Stimulated activated CD8-positive, alpha-beta memory T cell treated with anti-CD3 and anti-CD28 coated beads, Interleukin-12 subunit alpha, Interleukin-12 subunit beta, amount 100 ng/mL, for 4 hours (primary cell): ENCODE data around the gene GGNBP2.
A peak's percentile ranks its signal among the peaks of the same experiment; 100 is the strongest.
"Not testable (repeated sequence)": the region's sequence is repeated elsewhere in the genome, so short reads cannot be mapped to it uniquely, and the experiment has no call there.

Source experiments
- DNase-seq: peaks from one replicate; pipeline ENCODE4 v3.0.0-alpha.2; 2020; ENCODE audit warnings: low read depth

GGNBP2 gene

GRCh38 chr17:36602030-36602748, 57.5 kb downstream of the GGNBP2 start:
- no peak for DNase-seq

- DNase-seq, result peak; percentile 44
Measured at GRCh38 chr17:36602924-36603384, 58.2 kb downstream of the GGNBP2 start.

GRCh38 chr17:36605028-36605427, 60.3 kb downstream of the GGNBP2 start:
- DNase-seq, result not testable (repeated sequence)

- no peak for DNase-seq
Measured at GRCh38 chr17:36608280-36608679, 63.6 kb downstream of the GGNBP2 start.

DNA sequence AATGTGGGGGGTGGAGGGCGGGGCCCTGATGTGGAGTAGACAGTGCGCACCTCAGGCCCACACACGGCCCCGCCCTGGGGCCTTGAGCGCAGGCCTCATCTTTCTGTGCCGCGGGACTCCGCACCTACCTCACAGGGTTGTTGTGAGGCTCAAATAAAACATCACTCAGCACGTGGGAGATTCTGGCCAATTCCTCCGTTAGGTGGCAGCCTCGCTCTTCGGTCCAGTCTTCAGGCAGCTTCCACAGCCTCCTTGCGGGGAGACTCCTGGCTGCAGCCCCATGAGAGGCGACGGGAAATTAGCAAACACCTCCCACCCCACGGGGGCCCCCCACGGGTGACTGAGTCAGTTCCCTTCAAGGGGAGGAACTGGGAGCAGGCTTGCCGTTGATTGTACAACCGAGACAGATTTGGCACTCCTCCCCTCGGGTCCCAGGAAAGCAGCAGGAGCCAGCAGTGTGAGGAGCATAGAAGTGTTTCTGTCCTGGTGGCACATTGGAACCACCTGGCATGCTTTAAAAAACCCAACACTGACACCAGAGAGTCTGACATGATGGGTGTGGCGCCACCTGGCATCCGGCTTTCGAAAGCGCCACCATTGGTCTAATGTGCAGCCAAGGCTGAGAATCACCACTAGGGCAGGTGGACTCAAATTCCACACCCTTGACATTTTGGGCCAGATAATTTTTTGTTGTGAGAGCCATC, 64.2 kb downstream of the GGNBP2 start:
- DNase-seq, result no peak

- DNase-seq, result no peak
Measured at GRCh38 chr17:36609498-36609862, 64.8 kb downstream of the GGNBP2 start.

- DNase-seq, result no peak
Measured at GRCh38 chr17:36610474-36610873, 65.8 kb downstream of the GGNBP2 start.

DNA sequence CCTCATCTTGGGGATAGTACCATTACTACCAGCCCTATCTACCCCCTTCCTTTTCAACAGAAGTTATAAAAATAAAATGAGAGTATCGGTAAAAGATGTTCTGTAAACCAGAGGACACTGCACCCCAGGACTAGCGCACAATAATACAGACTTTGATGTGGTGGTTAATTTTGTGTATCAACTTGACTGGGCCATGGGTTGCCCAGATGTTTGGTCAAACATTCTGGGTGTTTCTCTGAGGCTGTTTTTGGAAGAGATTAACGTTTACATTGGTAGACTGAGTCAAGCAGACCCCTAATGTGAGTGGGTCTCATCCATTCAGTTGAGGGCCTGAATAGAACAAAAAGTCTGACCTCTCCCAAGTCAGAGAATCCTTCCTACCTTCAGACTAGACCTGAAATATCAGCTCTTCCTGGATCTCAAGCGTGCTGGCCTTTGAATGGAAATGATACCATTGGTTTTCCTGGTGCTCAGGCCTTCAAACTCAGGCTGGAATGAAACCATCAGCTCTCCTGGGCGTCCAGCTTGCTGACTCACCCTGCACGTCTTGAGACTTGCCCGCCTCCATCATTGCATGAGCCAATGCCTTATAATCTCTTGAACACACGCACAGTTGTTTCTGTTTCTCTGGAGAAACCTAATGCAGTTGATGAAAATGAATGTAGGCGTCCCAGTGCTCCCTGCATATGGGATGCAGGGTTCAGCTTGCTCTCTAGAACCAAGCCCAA, 66.8 kb downstream of the GGNBP2 start:
- no peak for DNase-seq

GRCh38 chr17:36612323-36612722, 67.6 kb downstream of the GGNBP2 start:
- no peak for DNase-seq

DNA sequence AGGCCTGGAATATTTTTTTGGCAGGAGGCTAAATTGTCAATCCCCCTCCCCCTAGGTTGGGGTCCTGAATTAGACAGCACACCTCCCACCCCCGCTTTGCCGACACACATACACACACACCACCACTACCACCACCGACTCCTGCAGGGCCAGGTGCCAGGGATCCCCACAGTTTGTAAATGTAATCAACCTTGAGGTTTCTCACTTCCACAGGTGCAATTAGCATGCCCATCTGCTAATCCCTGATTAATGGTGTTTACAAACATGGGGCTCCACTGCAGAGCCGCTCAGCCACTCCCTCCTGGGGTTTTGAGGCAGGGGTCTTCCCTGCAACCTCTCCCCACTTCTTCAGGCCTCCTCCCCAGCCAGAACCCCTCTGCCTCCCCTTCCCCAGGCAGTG, 68.4 kb downstream of the GGNBP2 start:
- DNase-seq, result no peak

- no peak for DNase-seq
Measured at GRCh38 chr17:36614081-36614480, 69.4 kb downstream of the GGNBP2 start.

GRCh38 chr17:36614933-36615332, 70.2 kb downstream of the GGNBP2 start:
- no peak for DNase-seq

DNA sequence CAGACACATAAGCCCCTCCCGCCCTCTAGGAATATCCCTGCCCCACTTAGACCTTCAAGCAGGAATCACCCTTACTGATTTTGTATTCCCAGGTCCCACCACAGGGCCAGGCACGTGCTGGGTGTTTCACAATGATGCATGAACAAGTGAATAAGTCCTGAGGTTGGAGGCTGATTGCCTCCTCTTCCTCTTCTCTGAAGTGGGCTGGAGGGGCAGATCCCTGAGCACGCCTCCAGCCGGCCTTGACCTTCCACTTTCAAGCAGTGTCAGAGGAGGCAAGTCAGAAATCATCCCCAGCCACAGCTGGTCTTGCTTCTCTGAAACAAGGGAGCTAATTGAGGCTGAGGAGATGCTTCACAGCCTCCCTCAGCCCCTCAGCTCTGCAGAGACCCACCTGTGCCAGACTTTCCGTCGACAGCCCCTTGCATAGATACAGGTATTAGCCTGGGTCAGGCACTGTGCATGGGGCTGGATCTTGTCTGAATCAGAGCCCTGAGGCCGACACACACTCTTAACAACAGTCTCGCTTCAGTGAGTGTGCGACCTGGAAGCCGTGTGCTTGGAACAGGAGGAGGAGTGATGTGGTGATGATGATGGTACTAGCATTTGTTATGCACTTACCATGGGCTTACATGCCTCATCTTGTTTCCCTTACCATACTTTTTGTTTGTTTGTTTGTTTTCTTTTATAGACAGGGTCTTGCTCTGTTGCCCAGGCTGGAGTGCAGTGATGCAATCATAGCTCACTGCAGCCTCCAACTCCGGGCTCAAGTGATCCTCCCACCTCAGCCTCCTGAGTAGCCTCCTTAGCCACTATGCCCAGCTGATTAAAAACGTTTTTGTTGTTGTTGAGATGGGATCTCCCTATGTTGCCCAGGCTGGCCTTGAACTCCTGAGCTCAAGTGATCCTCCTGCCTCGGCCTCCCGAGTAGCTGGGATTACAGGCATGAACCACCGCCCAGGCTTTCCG, 71.6 kb downstream of the GGNBP2 start:
- no peak for DNase-seq

DNA sequence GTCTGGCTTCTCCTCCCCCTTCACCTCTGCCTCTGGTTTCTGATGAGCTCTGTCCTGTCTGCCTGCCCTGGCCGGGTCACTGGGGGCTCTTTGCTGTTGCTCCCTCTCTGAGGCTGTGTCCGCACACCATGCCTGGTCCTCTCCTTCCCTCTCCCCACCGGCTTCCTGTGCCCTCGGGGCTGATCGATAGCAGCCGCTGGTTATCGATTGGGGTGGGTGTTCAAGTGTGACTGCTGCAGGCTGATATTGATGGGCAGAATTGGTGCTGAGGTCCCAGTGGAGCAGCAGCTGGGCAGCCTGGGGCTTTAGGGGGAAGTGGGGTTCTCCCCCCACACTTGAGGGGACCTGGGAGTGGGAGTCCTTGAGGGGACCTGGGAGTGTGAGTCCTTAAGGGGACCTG, 73.1 kb downstream of the GGNBP2 start:
- DNase-seq, result no peak

- no peak for DNase-seq
Measured at GRCh38 chr17:36623281-36623680, 78.6 kb downstream of the GGNBP2 start.

GRCh38 chr17:36625188-36625587, 80.5 kb downstream of the GGNBP2 start:
- no peak for DNase-seq

- DNase-seq, result no peak
Measured at GRCh38 chr17:36627101-36627500, 82.4 kb downstream of the GGNBP2 start.

GRCh38 chr17:36628576-36628975, 83.9 kb downstream of the GGNBP2 start:
- DNase-seq, result no peak

DNA sequence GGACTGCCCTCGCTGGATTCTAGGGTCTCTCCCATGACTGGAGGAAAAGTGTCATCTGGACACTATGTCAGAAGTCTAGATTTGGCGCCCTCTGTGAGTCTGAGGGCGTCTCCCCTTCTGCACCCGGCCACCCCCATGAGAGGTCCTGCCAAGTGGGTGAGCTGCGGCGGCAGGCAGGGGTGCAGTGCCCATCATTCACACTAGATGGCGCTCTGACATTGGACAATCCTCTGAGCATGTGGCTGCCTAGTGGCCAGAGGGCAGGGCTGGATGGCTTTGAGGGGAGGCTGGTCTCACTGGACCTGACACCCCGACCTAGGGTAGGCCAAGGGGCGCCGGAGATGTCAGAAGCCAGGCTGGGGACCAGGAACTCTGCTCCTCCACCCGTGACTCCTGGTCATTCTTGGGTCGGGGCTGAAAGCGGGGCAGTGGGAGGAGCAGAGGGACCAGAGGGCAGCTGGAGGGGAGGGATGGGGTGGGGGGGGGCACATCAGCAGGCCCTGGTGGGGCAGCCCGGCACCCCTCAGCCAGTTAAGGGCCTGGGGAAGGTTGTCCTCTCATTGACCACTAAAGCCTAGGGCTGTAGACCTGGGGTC, 84.6 kb downstream of the GGNBP2 start:
- DNase-seq, result peak; percentile 48

DNA sequence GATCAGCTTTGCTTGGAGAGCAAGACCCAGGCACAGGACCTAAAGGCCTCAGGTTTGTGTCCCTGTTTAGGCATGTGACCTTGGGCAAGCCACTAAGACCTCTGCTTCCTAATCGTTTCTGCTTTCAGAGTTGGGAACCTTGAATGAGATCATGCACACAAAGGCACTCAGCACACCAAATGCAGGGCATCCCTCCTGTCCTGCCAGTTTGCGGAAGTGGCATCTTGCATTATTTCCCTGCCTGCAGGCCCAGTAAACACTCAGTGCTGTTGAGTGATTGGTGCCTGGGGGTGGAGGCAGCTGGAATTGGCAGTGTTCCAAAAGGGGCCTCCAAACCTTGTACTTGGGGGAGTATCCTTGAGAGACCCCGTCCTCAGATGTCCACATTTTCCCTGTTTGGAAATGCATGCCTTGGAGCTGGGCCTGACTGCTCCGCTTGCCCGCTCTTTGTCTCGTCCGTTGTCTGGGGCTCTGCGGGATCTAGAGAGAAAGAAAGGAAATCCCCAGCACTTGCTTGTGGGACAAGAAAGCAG, 85.3 kb downstream of the GGNBP2 start:
- DNase-seq, result no peak

DNA sequence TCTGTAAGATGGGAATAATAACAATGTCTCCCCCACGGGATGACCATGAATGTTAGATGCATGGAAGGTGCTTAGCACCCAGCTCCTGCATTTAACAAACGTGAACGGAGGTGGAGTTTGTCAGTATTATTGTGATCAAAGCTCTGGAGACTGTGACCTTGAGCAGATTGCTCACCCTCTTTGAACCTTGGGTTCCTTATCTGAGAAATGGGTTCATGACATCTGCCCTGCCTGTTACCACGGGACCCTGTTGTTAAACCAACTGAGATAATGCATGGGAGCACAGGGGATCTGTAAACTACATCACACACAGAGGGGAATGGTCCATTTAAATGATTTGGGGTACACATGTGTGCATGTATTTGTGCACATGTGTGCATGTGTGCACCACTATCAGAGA, 86.3 kb downstream of the GGNBP2 start:
- no peak for DNase-seq
